GM12874 (cell line): ENCODE data around the gene HLCS.

ENCODE experiments used
- CTCF ChIP-seq: IDR thresholded peaks from 2 replicates; pipeline ENCODE4 v1.5.1; 2011; ENCODE audit warnings: low read depth, mild to moderate bottlenecking, control low read depth, low read length, moderate library complexity; ENCODE audit not compliant: insufficient read depth

Gene HLCS

GRCh38 chr21:36741506-36741905 is 225.0 kb downstream of the HLCS start:
- TF ChIP-seq CTCF, result no peak

- no peak for TF ChIP-seq CTCF
These were observed 227.9 kb downstream of the HLCS start for GRCh38 chr21:36738489-36739126.

- no peak for TF ChIP-seq CTCF
These were observed 230.6 kb downstream of the HLCS start for GRCh38 chr21:36735724-36736320.

GRCh38 chr21:36735201-36735515 is 231.3 kb downstream of the HLCS start:
- no peak for TF ChIP-seq CTCF

GRCh38 chr21:36734367-36735200 is 231.9 kb downstream of the HLCS start:
- TF ChIP-seq CTCF, result no peak

DNA sequence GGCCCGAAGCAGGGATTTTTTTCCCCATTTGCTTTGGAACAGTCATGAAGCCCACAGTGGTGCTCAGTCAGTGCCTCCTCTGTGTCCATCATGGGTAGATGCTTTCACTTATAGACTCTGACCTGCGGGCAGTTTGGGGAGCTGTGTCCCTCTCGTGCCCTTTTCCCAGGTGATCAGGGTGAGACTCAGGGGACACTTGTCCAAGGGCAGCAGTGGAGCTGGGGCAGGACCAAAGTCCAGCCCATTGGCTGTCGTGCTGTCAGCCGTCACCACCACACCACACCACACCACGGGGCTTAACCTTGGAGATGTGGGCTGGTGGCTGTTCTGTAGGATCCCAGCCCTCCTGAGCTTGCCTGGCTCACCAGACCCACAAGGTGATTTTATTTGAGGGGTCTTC is 232.6 kb downstream of the HLCS start:
- TF ChIP-seq CTCF, result no peak

DNA sequence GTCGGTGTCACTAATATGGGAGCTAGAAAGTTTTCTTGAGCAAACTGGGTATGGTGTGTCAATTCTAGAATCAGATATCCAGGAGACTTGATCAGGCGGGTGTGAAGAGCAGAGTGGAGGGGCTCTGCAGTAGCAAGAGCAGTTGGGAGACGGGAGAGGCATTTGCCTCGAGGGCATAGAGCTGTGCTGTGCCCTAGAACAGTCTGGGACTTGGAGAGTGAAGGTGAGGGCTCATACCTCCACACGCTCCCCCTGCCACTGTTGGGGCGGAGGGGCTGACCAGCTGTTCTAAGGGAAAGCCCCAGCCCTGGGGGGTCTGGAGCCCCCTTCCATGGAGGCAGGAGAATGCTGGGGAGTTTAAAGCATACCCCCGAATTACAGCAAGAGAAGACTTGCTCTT is 233.7 kb downstream of the HLCS start:
- TF ChIP-seq CTCF, result no peak
